HG03460 (cell line): ENCODE results near the gene KATNB1.

ENCODE experiments used
- ATAC-seq: cut with Tn5 transposase; IDR thresholded peaks from one replicate; pipeline ENCODE4 v1.9.1; 2021; ENCODE audit not compliant: unreplicated experiment

The KATNB1 gene

GRCh38 chr16:57803134-57803990, 67.8 kb downstream of the KATNB1 start:
- no peak for ATAC-seq

- no peak for ATAC-seq
These were observed 68.7 kb downstream of the KATNB1 start for GRCh38 chr16:57804111-57804837.

GRCh38 chr16:57805176-57805575, 69.6 kb downstream of the KATNB1 start:
- ATAC-seq, result no peak
